Prostate gland (tissue), 2 donors: Measurements from ENCODE around the gene SBF2. TPM values are rescaled to one million over a fixed set of nuclear protein-coding genes. Genes with fewer than 3 reads are reported as not detected.
A peak's percentile ranks its signal among the peaks of the same experiment; 100 is the strongest.

Experiments
- DNase-seq: peaks from one replicate; pipeline ENCODE4 v3.0.0-alpha.2; 2019; ENCODE audit warnings: low spot score
- H3K27ac ChIP-seq, 2 donors: fragments of 200-600 bp; sonication (generic); 2 replicates each; pipeline ENCODE4 v1.5.1; 2017 to 2019
- H3K27me3 ChIP-seq: fragments of 200-600 bp; sonication (generic); replicated peaks from 2 replicates; pipeline ENCODE4 v1.5.1; 2019; ENCODE audit not compliant: insufficient read depth
- H3K36me3 ChIP-seq, 2 donors: fragments of 200-600 bp; sonication (generic); 1 replicate in 1 of 2; 2 replicates in 1 of 2; pipeline versions ENCODE4 v1.5.1 to v1.8.1; 2017 to 2019
- H3K4me1 ChIP-seq: fragments of 200-600 bp; sonication (generic); replicated peaks from 2 replicates; pipeline ENCODE4 v1.5.1; 2019
- H3K4me3 ChIP-seq, 2 donors: fragments of 200-600 bp; sonication (generic); 2 replicates each; pipeline ENCODE4 v1.5.1; 2017 to 2019
- H3K9me3 ChIP-seq: fragments of 200-600 bp; sonication (generic); 2 replicates; pipeline ENCODE4 v1.5.1; 2017
- POLR2A ChIP-seq: fragments of 450-650 bp; IDR thresholded peaks from one replicate; pipeline ENCODE4 v1.6.1; 2016; ENCODE audit warnings: antibody characterized with exemption, mild to moderate bottlenecking
- POLR2AphosphoS5 ChIP-seq: sonication (generic); formaldehyde crosslinking; IDR thresholded peaks from one replicate; pipeline ENCODE4 v1.6.1; 2017; ENCODE audit warnings: antibody characterized with exemption
- WGBS: methylation state at CpG from one replicate; pipeline ENCODE4 v1.1.5; 2018; 5-methylcytosine and 5-hydroxymethylcytosine counted together
- intact Hi-C: fragments of 100-400 bp; cut with DNase I; formaldehyde crosslinking; loops from one replicate; pipeline ENCODE4 v1.14.2; 2022
- total RNA-seq, 2 donors: library from RNA; depleted of rRNA; stranded (reverse); fragments of >200 nt; gene quantifications; one replicate each; pipeline ENCODE4 v1.1.0, GENCODE V29; 2016
- TF ChIP-seq, protein P1 (sequence below), 4 experiments: fragments of 200-600 bp in 2 of 4; fragments of 450-650 bp in 2 of 4; sonication (generic) in 2 of 4; IDR thresholded peaks; 1 replicate in 3 of 4; 2 replicates in 1 of 4; pipeline ENCODE4 v1.5.1; 2016 to 2019; ENCODE audit warnings: antibody characterized with exemption in 4 of 4, mild to moderate bottlenecking in 2 of 4, moderate library complexity in 2 of 4

Gene SBF2
- total RNA-seq, 2 donors from 2014 or later, result 35.9 to 56.7 TPM

DNA sequence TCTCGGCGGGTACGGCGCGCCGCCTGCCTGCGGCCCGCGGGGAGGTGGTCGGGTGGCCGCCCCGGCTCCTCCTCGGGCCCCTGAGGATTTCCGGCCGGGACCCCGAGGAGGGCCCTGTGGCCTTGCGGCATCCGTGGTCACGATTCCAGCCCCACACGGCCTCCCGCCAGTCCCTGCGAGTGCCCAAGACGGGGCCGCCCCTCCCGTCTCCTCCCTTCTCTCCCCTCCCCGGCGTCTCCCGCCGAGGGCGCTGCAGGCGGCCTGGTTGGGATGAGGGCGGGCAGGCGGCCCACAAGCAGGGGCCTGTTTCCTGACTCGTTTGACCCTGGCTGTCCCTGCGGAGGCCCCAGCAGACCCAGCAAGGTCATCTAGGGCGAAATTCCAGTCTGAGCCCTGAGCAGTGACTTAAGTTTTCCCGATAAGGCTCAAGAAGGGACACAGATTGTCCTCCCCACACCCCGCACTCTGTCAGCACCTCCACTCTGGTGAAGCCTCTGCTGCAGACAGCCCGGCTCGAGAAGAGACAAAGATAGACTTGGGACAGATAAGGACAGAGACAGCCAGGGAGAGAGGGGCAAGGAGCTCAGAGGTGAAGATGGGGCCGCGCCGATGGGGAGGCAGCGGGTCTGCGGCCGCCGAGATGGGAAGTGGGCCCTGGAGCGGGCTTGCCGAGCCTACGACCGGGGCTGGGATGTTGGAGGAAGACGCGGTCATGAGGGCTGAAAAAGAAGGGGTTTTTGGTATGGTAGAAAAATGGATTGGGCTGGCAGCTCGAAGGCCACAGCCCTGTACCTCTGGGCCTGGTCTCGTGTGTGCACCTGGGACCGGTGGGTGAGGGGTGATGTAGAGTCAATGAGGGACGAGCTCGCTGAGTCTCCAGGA lies 535.1 kb downstream of the SBF2 start:
- Histone ChIP-seq H3K27ac (peak overlapping the region; percentile 84), H3K36me3 (no peaks in the 10 kb centered on the region), H3K4me3 (peak overlapping the region; percentile 54 to 58), H3K9me3 (no peaks in the 10 kb centered on the region), H3K4me1 (peaks cover 15% of the 10 kb centered on the region), H3K27me3 (no peaks in the 10 kb centered on the region)
- WGBS, result 31% methylated on average over 45 of the region's 58 CpGs
- peak; percentile 39 for TF ChIP-seq POLR2AphosphoS5
- TF ChIP-seq, protein P1, sequence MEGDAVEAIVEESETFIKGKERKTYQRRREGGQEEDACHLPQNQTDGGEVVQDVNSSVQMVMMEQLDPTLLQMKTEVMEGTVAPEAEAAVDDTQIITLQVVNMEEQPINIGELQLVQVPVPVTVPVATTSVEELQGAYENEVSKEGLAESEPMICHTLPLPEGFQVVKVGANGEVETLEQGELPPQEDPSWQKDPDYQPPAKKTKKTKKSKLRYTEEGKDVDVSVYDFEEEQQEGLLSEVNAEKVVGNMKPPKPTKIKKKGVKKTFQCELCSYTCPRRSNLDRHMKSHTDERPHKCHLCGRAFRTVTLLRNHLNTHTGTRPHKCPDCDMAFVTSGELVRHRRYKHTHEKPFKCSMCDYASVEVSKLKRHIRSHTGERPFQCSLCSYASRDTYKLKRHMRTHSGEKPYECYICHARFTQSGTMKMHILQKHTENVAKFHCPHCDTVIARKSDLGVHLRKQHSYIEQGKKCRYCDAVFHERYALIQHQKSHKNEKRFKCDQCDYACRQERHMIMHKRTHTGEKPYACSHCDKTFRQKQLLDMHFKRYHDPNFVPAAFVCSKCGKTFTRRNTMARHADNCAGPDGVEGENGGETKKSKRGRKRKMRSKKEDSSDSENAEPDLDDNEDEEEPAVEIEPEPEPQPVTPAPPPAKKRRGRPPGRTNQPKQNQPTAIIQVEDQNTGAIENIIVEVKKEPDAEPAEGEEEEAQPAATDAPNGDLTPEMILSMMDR (IDR thresholded peaks at IDR 0.05), result peak in 3 of 4 experiments; percentile 15 to 64 (median 52)
- peak; percentile 32 for TF ChIP-seq POLR2A
- peak; percentile 71 for DNase-seq
- intact Hi-C loops, result loop anchor here (1.0 to 5.0 kb wide), 5 partner anchors 103 to 608 kb away; partner anchors contain the start of gene ADM

DNA sequence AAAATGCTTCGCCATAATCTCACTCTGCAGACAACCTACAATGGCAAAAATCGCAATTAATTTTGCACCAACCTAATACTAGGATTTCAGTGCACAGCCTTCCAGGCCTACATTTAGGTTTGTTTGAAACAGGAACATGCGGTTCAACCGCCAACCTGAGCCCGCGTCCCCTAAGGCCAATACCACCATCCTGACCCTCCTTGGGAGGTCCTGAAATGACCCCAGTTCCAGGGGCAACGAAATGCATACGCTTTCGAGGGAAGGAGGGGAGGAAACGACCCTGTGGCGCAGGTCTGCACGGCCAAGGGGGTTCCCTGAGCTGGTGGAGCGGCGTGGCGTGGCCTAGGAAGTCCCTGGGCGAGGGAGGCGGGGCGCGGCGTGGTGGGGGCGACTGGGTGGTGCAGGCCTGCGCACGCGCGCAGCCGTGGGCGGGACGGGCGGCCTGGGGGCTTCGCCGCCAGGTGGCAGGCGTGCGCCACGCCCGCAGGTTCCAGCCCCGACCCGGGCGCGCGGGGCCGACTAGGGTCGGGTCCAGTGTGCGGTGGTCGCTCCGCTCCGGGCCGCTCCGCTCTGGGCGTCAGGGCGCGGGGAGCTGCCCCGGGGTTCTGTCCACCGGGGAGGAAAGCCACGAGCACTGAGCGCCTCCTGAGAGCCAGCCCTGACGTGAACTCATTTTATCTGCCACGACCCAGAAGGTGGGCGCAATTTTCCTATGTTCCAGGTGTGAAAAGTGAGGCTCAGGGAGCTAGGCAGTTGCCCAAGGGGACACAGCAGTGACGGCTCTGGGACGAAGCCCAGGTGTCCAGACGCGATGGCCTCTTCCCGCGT lies 536.0 kb downstream of the SBF2 start:
- TF ChIP-seq POLR2AphosphoS5 (peak; percentile 6), POLR2A (peak; percentile 44)
- TF ChIP-seq, protein P1 (IDR thresholded peaks at IDR 0.05), result peak; percentile 90 to 98 (median 98)
- peak; percentile 78 for DNase-seq

DNA sequence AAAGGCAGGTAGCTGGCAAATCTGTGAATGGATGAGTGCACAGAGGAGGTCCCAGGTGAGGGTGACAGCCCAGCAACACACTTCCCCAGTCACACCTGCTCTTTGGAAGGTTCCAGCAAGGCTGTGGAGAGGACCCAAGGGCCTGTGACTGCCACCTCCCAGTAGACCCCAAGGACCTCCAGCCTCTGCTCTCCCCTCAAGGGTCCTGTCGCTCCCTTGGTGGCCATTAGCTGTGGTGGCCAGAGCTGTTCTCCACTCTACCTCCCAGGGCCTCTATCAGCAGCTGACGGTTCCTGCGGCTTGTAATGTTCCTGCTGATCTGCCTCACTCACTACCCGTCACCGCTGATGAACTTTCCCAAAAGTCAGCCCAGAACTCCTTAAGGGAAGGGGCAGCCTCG lies 537.1 kb downstream of the SBF2 start:
- TF ChIP-seq POLR2AphosphoS5 (no peak), POLR2A (no peak)
- TF ChIP-seq, protein P1 (IDR thresholded peaks at IDR 0.05), result no peak
- Histone ChIP-seq H3K27me3 (no peaks in the 10 kb centered on the region), H3K36me3 (no peaks in the 10 kb centered on the region), H3K27ac (no peak overlapping the region), H3K4me3 (no peak overlapping the region), H3K9me3 (no peaks in the 10 kb centered on the region), H3K4me1 (peaks cover 15% of the 10 kb centered on the region)
- intact Hi-C loops, result loop anchor here (5.0 kb wide), 3 partner anchors 105 to 610 kb away; no protein-coding TSS in a partner anchor
- 95% methylated on average over 6 of the region's 6 CpGs for WGBS
- DNase-seq, result no peak

More for the DNA sequence above, 536.0 kb downstream of the SBF2 start:
- 6% methylated on average over 40 of the region's 64 CpGs for WGBS
- intact Hi-C loops, result loop anchor here (1.0 to 5.0 kb wide), 5 partner anchors 104 to 609 kb away; partner anchors contain the start of gene ADM
- Histone ChIP-seq H3K4me3 (peak overlapping the region; percentile 54 to 58), H3K36me3 (no peaks in the 10 kb centered on the region), H3K27me3 (no peaks in the 10 kb centered on the region), H3K27ac (peak overlapping the region; percentile 84), H3K4me1 (peaks cover 15% of the 10 kb centered on the region), H3K9me3 (no peaks in the 10 kb centered on the region)

DNA sequence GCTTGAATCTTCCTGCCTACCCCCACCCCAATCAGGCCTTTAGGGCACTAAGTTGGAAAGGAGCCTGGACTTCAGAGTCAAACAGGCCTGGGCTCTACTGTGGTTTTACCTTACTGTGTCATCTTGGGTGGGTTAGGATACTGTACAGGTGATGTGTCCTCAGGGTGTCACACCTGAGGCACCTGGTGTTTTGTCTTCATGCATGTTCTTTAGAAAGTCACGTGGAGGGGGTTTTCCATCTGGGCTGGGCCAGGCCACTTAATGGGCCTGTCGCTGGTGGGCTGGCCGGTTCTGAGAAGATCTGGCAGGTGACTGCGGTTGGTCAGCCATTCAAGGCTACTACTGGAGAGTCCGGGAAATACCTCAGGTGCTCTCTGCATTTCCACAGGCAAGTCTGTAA lies 537.6 kb downstream of the SBF2 start:
- Histone ChIP-seq H3K27me3 (no peaks in the 10 kb centered on the region), H3K4me1 (peaks cover 15% of the 10 kb centered on the region), H3K27ac (no peak overlapping the region), H3K9me3 (no peaks in the 10 kb centered on the region), H3K4me3 (no peak overlapping the region), H3K36me3 (no peaks in the 10 kb centered on the region)
- DNase-seq, result no peak
- 56% methylated on average over 5 of the region's 5 CpGs for WGBS
- TF ChIP-seq POLR2AphosphoS5 (no peak), POLR2A (no peak)
- TF ChIP-seq, protein P1 (IDR thresholded peaks at IDR 0.05), result no peak
- intact Hi-C loops, result loop anchor here (5.0 kb wide), 3 partner anchors 106 to 611 kb away; no protein-coding TSS in a partner anchor
